Colon (tissue), 2 donors: ENCODE results near the gene CAMK2G.

Experiments used
- FAIRE-seq: peaks from 2 replicates; lab custom pipeline; 2012; peaks lifted over from hg19 to GRCh38; lab: Jason Lieb, UNC
- donor health status: control.
- donor health status: control.

Gene CAMK2G

GRCh38 chr10:73879296-73880173, 5.2 kb upstream of the CAMK2G start:
- FAIRE-seq, result no peak

DNA sequence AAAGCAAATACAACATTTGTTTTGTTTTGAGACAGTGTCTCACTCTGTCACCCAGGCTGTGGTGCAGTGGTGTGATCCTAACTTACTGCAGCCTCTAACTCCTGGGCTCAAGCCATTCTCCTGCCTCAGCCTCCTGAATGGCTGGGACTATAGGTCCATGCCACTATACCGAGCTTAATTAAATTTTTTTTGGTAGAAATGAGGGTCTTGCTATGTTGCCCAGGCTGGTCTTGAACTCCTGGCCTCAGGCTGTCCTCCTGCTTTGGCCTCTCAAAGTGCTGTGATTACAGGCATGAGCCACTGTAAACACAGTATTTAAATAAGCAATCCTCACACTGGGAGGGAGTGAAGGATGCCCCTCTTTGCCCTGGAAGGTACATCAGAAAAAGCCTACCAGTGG, 4.0 kb upstream of the CAMK2G start:
- FAIRE-seq, result no peak

- no peak for FAIRE-seq
These were observed 3.3 kb upstream of the CAMK2G start for GRCh38 chr10:73877533-73878160.

DNA sequence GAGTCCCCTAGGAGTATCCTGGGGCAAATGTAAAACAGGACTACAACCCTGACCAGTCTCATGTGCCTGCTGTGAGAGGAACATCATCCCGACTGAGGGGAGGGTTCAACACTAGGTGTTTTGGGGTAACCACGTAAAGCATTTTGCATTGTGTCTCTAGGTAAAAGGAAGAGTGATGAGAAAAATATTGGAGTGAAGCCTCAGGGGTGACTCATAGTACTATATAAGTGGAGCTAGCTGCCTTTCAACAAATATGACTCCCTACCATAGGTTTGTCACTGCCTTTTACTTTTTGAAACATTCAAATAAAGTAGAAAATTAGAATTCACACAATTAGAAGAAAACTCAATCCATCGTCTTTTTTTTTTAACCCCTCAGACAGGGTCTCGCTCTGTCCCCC, 2.6 kb upstream of the CAMK2G start:
- no peak for FAIRE-seq

DNA sequence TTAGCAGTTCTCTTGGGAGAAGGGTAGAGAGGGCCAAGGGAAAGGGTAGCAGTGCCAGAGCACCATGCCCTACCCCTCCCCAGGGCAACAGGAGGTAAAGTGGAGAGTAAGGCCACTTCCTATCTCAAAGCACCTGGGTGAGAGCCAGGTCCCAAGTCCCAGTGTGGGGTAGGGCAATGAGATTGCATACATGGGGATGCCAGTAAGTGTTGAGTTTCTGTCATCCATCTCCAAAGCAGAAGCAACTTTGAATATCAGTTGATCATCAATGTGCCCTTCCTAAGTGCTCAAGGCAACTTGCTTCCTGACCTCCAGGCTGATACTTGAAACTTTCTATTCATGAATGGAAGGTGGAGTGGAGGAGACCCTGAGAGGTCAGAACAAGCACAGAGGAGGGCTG, 2.2 kb upstream of the CAMK2G start:
- no peak for FAIRE-seq

DNA sequence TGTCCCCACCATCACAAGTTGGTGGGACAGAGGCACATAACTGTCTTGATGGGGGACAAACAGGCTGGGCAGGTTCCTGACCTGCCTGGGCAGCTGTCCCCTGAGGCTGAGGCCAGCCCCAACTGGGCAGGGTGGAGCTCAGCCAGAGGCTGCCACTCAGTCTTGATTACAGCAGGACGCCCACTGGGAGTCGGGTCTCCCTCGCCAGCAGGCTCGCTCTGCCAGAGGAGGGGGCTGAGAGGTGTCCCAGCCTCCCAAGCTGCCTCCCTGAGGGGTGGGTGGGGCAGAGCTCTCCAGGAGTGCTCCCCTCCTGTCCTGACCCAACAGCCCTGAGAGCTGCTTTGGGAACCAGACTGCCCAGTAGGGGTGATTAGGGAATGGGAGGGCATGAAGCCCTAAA, 1.8 kb upstream of the CAMK2G start:
- no peak for FAIRE-seq

- no peak for FAIRE-seq
These were observed 752 bp upstream of the CAMK2G start for GRCh38 chr10:73875139-73875475.

- FAIRE-seq, result no peak
These were observed 528 bp downstream of the CAMK2G start for GRCh38 chr10:73873838-73874215.

DNA sequence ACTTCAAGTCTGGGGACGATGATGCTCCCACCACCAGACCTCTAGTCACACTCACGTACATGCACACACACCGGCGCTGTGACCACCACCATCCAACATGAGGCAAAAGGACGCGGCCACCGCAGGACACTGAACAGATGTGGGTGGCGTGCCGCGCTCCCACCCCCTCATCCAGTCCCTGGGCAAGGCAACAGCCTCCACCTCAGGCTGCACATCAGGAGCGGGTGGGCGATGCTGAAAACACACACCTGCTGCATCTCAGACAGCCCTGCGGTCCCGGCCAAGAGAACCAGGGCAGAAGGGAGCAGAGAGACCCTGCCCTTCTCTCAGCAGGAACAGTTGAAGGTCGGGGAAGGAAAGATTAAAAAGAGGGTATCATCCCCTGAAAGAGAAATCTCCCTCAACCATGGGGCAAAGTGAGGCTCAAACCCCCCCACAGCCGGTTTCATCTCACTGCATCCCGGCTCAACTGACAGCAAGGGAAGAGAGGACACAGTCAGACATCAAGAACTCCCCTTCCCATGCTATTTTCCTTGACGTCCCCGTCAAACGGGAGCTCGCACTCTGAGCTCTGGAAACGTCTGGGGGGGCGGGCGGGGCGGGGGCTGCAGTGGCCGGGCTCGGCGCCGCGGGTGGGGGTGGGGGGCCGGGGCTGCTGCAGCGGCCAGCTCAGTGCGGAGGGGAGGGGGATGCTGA, 1.1 kb downstream of the CAMK2G start:
- no peak for FAIRE-seq

DNA sequence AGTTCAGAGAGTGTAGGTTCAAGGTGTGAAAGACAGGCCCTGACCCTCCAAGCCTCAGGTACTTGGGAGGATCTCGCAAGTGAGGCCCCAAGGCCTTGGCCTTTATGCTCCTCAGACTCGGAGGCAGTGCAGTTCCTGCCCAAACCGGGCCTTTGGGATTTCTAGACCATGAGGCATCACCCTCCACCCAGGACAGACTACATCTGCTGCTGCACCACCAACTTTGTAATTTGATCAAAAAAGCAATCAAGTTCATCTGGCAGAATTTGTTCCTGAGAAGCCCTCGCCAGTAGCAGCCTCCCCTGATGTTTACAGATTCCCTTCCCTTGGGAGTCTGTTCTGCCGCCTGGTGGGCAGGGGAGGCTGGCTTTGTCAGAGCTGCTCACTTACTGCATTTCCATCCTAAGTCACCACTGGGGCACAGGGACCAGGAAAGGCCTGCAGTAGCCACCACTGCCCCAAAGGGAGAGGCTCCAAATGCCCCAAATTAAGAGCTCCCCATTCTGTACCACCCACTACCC, 2.1 kb downstream of the CAMK2G start:
- FAIRE-seq, result no peak

DNA sequence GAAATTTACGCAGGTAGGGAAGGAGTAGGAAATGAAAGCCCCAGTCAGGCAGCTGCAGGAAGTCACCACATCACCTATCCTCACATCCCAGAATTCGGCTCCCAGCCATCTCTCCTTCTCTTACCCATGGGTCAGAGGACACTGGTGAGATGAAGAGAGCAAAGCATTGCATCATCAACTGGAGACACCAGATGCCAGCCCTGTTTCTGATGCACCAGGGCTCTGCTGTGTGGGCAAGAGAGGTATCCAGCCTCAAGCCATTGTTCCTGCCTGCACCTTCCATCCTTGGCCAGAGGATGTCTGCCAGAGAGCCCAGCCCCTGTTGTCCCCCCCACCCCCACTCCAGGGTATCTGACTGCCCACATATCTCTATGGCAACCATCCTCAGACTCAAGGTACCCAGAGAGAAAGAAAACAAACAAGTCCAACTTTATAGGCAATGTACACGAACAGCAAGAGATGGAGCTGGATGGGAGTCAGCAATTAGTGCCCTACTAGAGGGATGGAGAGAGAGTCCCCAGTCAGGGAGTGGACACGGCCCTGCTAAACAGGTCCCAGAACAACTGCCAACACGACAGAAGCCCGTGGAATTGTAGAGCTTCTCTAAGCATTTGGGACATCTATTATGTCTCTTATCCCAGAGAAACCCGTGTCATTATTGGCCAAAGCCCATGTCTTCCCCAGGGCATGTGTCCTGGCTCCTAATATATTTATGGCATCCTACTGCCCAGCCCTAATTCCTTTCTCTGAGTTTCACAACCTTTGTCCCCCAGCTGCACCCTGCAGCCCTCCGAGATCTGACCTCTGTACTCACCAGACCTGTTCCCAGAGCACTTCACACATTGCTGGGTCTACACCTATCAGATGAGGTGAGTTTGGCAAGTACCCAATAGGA, 2.8 kb downstream of the CAMK2G start:
- no peak for FAIRE-seq

GRCh38 chr10:73868655-73869195, 5.6 kb downstream of the CAMK2G start:
- no peak for FAIRE-seq

GRCh38 chr10:73867871-73868631, 6.3 kb downstream of the CAMK2G start:
- no peak for FAIRE-seq

GRCh38 chr10:73867126-73867807, 7.1 kb downstream of the CAMK2G start:
- FAIRE-seq, result no peak

- no peak for FAIRE-seq
These were observed 7.7 kb downstream of the CAMK2G start for GRCh38 chr10:73866621-73867020.

- FAIRE-seq, result no peak
These were observed 8.6 kb downstream of the CAMK2G start for GRCh38 chr10:73865459-73866442.

GRCh38 chr10:73865107-73865458, 9.3 kb downstream of the CAMK2G start:
- no peak for FAIRE-seq

DNA sequence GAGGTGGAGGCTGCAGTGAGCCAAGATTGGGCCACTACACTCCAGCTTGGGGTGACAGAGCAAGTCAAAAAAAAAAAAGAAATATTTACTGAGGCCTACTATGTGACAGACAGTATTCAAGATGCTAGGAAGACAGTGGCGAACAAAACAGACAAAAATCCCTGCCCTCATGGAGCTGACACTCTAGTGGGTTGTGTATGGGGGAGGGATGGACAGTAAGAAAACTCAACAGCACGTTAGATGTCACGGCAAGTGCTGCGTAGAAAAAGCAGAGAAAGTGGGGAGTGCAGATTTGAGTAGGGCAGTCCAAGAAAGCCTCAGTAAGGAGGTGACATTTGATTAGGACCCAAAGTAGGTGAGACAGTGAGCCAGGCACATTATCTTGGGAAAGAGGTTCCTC, 10.1 kb downstream of the CAMK2G start:
- FAIRE-seq, result no peak
